ENCODE data around the gene LOXL1. TPM values are rescaled to one million over a fixed set of nuclear protein-coding genes. Genes with fewer than 3 reads are reported as not detected.

The LOXL1 gene
- total and polyA plus RNA-seq, 10 of the 15 experiments (the other 5 are each of a cell fraction or from before 2014, with no cell fraction given): 0.07 to 0.15 TPM; not detected in 8

- TF ChIP-seq ZBTB11 (CRISPR knock-in tag; IDR thresholded peaks at IDR 0.05): no peak
- TF ChIP-seq E4F1 (IDR thresholded peaks at IDR 0.05; ENCODE audit: borderline replicate concordance, partially characterized antibody): no peak
- TF ChIP-seq IRF4 (IDR thresholded peaks at IDR 0.05; ENCODE audit: low read depth, low read length): no peak
- no peak for TF ChIP-seq JUNB (IDR thresholded peaks at IDR 0.05)
- TF ChIP-seq BMI1 (IDR thresholded peaks at IDR 0.05; ENCODE audit: borderline replicate concordance): no peak
- no peak for TF ChIP-seq CHD4 (IDR thresholded peaks at IDR 0.05)
- TF ChIP-seq BCLAF1 (IDR thresholded peaks at IDR 0.05): no peak
- TF ChIP-seq ATF2 (IDR thresholded peaks at IDR 0.05; ENCODE audit: low read length): no peak
- no peak for TF ChIP-seq IKZF1 (conservative IDR thresholded peaks at IDR 0.05)
- no peak for TF ChIP-seq NFYA (IDR thresholded peaks at IDR 0.05; ENCODE audit: borderline replicate concordance, low read depth, low read length)
- TF ChIP-seq BRCA1 (IDR thresholded peaks at IDR 0.05; ENCODE audit: low read depth, low read length): no peak
- TF ChIP-seq ZNF274 (IDR thresholded peaks at IDR 0.05; ENCODE audit: insufficient read depth, insufficient read length): no peak
- no peak for TF ChIP-seq USF1 (IDR thresholded peaks at IDR 0.05; ENCODE audit: borderline replicate concordance, extremely low read length, insufficient read depth, low read depth, low read length)
These were observed 61.0 kb downstream of the LOXL1 start (continued) for GRCh38 chr15:73987250-73987649.
